Naive thymus-derived CD4-positive, alpha-beta T cell (primary cell): ENCODE measurements around the gene WFDC12. TPM values are rescaled to one million over a fixed set of nuclear protein-coding genes. Genes with fewer than 3 reads are reported as not detected.
A peak's percentile ranks its signal among the peaks of the same experiment; 100 is the strongest.
"Not testable (repeated sequence)": the region's sequence is repeated elsewhere in the genome, so short reads cannot be mapped to it uniquely, and the experiment has no call there.

Experiments
- ATAC-seq: fragments of 150-1000 bp; cut with Tn5 transposase; 2 replicates; pipeline ENCODE4 v1.10.0; 2021; ENCODE audit warnings: mild to moderate bottlenecking, moderate library complexity
- CTCF ChIA-PET: fragments of 350-600 bp; sonication (Branson Sonifier 250); formaldehyde crosslinking; loops from one replicate; lab custom pipeline; 2021; ENCODE audit warnings: antibody characterized with exemption; lab: Charles Lee
- POLR2A ChIA-PET: fragments of 350-600 bp; sonication (Branson Sonifier 250); formaldehyde crosslinking; loops from one replicate; lab custom pipeline; 2021; ENCODE audit warnings: antibody characterized with exemption, inconsistent platforms; lab: Charles Lee
- DNase-seq, 9 donors: peaks; one replicate each; pipeline versions ENCODE4 v3.0.0 to v3.0.0-alpha.2; 2020 to 2022; ENCODE audit warnings: mixed read lengths in 1 of 9
- H3K27ac ChIP-seq: one replicate; pipeline ENCODE4 v1.7.0; 2013; ENCODE audit warnings: mild to moderate bottlenecking, low read depth, low read length, moderate library complexity
- H3K27me3 ChIP-seq, 2 donors: one replicate each; pipeline ENCODE4 v1.7.0; 2013; ENCODE audit warnings: low read length in 2 of 2, mild to moderate bottlenecking in 2 of 2, moderate library complexity in 2 of 2; ENCODE audit not compliant: control insufficient read depth in 2 of 2, insufficient read depth in 2 of 2
- H3K36me3 ChIP-seq, 3 experiments: 1 replicate in 2 of 3; 2 replicates in 1 of 3; pipeline ENCODE4 v1.7.0; 2013; ENCODE audit warnings: low read length in 3 of 3, mild to moderate bottlenecking in 3 of 3, moderate library complexity in 1 of 3; ENCODE audit not compliant: insufficient read depth in 3 of 3, control insufficient read depth in 2 of 3
- H3K4me1 ChIP-seq, 2 donors: one replicate each; pipeline ENCODE4 v1.7.0; 2013; ENCODE audit warnings: low read length in 2 of 2, mild to moderate bottlenecking in 2 of 2, moderate library complexity in 1 of 2; ENCODE audit not compliant: control insufficient read depth in 2 of 2, insufficient read depth in 2 of 2
- H3K4me3 ChIP-seq: 2 replicates; pipeline ENCODE4 v1.7.0; 2013; ENCODE audit warnings: mild to moderate bottlenecking, low read length
- H3K9me3 ChIP-seq, 3 experiments: 1 replicate in 2 of 3; 2 replicates in 1 of 3; pipeline ENCODE4 v1.7.0; 2013; ENCODE audit warnings: low read length in 3 of 3; ENCODE audit not compliant: control insufficient read depth in 2 of 3
- H3K27ac Mint-ChIP-seq, 9 donors: one replicate each; pipeline ENCODE4 v1.8.0; 2020 to 2022; ENCODE audit warnings: mixed read lengths in 9 of 9, mild to moderate bottlenecking in 8 of 9, moderate library complexity in 5 of 9, inconsistent platforms in 2 of 9
- H3K27me3 Mint-ChIP-seq, 5 donors: one replicate each; pipeline ENCODE4 v1.8.0; 2021 to 2022; ENCODE audit warnings: mixed read lengths in 5 of 5, mild to moderate bottlenecking in 1 of 5
- H3K36me3 Mint-ChIP-seq, 5 donors: one replicate each; pipeline ENCODE4 v1.8.0; 2020 to 2022; ENCODE audit warnings: mixed read lengths in 5 of 5, mild to moderate bottlenecking in 3 of 5, inconsistent platforms in 1 of 5
- H3K4me1 Mint-ChIP-seq, 7 donors: one replicate each; pipeline ENCODE4 v1.8.0; 2020 to 2022; ENCODE audit warnings: mixed read lengths in 7 of 7, mild to moderate bottlenecking in 3 of 7, inconsistent platforms in 1 of 7
- H3K4me3 Mint-ChIP-seq, 10 donors: one replicate each; pipeline ENCODE4 v1.8.0; 2020 to 2022; ENCODE audit warnings: mild to moderate bottlenecking in 10 of 10, mixed read lengths in 10 of 10, moderate library complexity in 6 of 10, inconsistent platforms in 2 of 10
- H3K9me3 Mint-ChIP-seq, 11 donors: one replicate each; pipeline ENCODE4 v1.8.0; 2020 to 2022; ENCODE audit warnings: mixed read lengths in 11 of 11, mild to moderate bottlenecking in 4 of 11, inconsistent platforms in 1 of 11, moderate library complexity in 1 of 11
- intact Hi-C, 2 donors: fragments of 100-400 bp; cut with micrococcal nuclease; formaldehyde crosslinking; loops; one replicate each; pipeline ENCODE4 v1.15.1; 2023
- polyA plus RNA-seq, 2 donors: library from polyadenylated mRNA; unstranded; fragments of 300-500 nt; fragmentation: Illumina TruSeq; gene quantifications; one replicate each; pipeline ENCODE4 v1.2.3, GENCODE V29; 2021
- total RNA-seq, 6 experiments: library from RNA in 5 of 6; stranded (reverse) in 5 of 6; gene quantifications; 1 replicate in 5 of 6; 2 replicates in 1 of 6; pipeline ENCODE4 v1.2.3 and lab custom pipeline; 2021 to 2026

The WFDC12 gene
- total and polyA plus RNA-seq, 7 experiments from 2014 or later, result not detected

GRCh38 chr20:45139733-45140375, 15.6 kb upstream of the WFDC12 start:
- POLR2A ChIA-PET, H3K36me3 Mint-ChIP-seq, H3K4me3 ChIP-seq, ATAC-seq, H3K4me1 Mint-ChIP-seq, H3K27ac Mint-ChIP-seq, H3K27me3 ChIP-seq, H3K9me3 Mint-ChIP-seq, H3K4me3 Mint-ChIP-seq, H3K9me3 ChIP-seq, DNase-seq, H3K4me1 ChIP-seq, H3K27ac ChIP-seq, H3K36me3 ChIP-seq: not testable (repeated sequence)
- intact Hi-C loops, result loop anchor here in 1 of 2 donors (2.0 kb wide), 1 partner anchor 151 kb away; no protein-coding TSS in a partner anchor
- CTCF ChIA-PET, result interaction anchor here (1.0 kb wide), 1 partner anchor 19 kb away, joined by 4 read pairs; no protein-coding TSS in a partner anchor
- peaks cover 0 to 16% (median 6%) of the 10 kb centered on the region in 5 donors for H3K27me3 Mint-ChIP-seq

- H3K36me3 ChIP-seq, result no peaks in the 10 kb centered on the region
- H3K9me3 Mint-ChIP-seq, result peaks cover 0 to 10% (median 0%) of the 10 kb centered on the region in 11 donors
- ChIA-PET CTCF (no interaction called here), POLR2A (no interaction called here)
- no peak overlapping the region for H3K27ac Mint-ChIP-seq
- no peaks in the 10 kb centered on the region for H3K4me1 Mint-ChIP-seq
- H3K27me3 ChIP-seq, result peaks cover 0 to 5% of the 10 kb centered on the region in 2 donors
- no peak overlapping the region for H3K4me3 Mint-ChIP-seq
- intact Hi-C loops, result loop anchor here in 1 of 2 donors (2.0 kb wide), 1 partner anchor 152 kb away; no protein-coding TSS in a partner anchor
- peaks cover 0 to 4% (median 0%) of the 10 kb centered on the region in 5 donors for H3K36me3 Mint-ChIP-seq
- H3K4me3 ChIP-seq, result no peak overlapping the region
- DNase-seq (peak in 6 of 9 donors; percentile 6 to 73 (median 12)), ATAC-seq (peak; percentile 57)
- peaks cover 9 to 17% (median 11%) of the 10 kb centered on the region in 5 donors for H3K27me3 Mint-ChIP-seq
- no peak overlapping the region for H3K27ac ChIP-seq
- no peaks in the 10 kb centered on the region for H3K9me3 ChIP-seq
- no peaks in the 10 kb centered on the region for H3K4me1 ChIP-seq
These were observed 14.5 kb upstream of the WFDC12 start for GRCh38 chr20:45138561-45139300.

- Histone ChIP-seq H3K36me3 (no peaks in the 10 kb centered on the region), H3K4me1 (no peaks in the 10 kb centered on the region), H3K27me3 (peaks cover 4 to 5% of the 10 kb centered on the region in 2 donors), H3K27ac (no peak overlapping the region), H3K4me3 (no peak overlapping the region), H3K9me3 (no peaks in the 10 kb centered on the region)
- Mint-ChIP-seq H3K27ac (no peak overlapping the region), H3K4me1 (no peaks in the 10 kb centered on the region), H3K36me3 (peaks cover 0 to 4% (median 0%) of the 10 kb centered on the region in 5 donors), H3K9me3 (peaks cover 0 to 10% (median 0%) of the 10 kb centered on the region in 11 donors), H3K27me3 (peaks cover 18 to 27% (median 23%) of the 10 kb centered on the region in 5 donors), H3K4me3 (no peak overlapping the region)
- DNase-seq (no peak), ATAC-seq (no peak)
- CTCF ChIA-PET, result no interaction called here
- POLR2A ChIA-PET, result no interaction called here
- intact Hi-C loops, result no loop called here
These were observed 12.6 kb upstream of the WFDC12 start for GRCh38 chr20:45136911-45137310.

GRCh38 chr20:45128099-45128498, 3.8 kb upstream of the WFDC12 start:
- Mint-ChIP-seq H3K27ac (no peak overlapping the region), H3K4me3 (no peak overlapping the region), H3K36me3 (peaks cover 0 to 6% (median 0%) of the 10 kb centered on the region in 5 donors), H3K4me1 (no peaks in the 10 kb centered on the region), H3K9me3 (peaks cover 0 to 3% (median 0%) of the 10 kb centered on the region in 11 donors), H3K27me3 (peaks cover 24 to 57% (median 44%) of the 10 kb centered on the region in 5 donors)
- DNase-seq (no peak), ATAC-seq (no peak)
- intact Hi-C loops, result no loop called here
- no peaks in the 10 kb centered on the region for H3K36me3 ChIP-seq
- H3K4me1 ChIP-seq, result no peaks in the 10 kb centered on the region
- POLR2A ChIA-PET, result no interaction called here
- no peaks in the 10 kb centered on the region for H3K9me3 ChIP-seq
- peaks cover 0 to 4% of the 10 kb centered on the region in 2 donors for H3K27me3 ChIP-seq
- CTCF ChIA-PET, result no interaction called here
- no peak overlapping the region for H3K4me3 ChIP-seq
- no peak overlapping the region for H3K27ac ChIP-seq

- POLR2A ChIA-PET, result no interaction called here
These were observed 2.9 kb downstream of the WFDC12 start for GRCh38 chr20:45121388-45121787.

GRCh38 chr20:45119556-45120266, 4.6 kb downstream of the WFDC12 start:
- Histone ChIP-seq H3K4me3 (no peak overlapping the region), H3K4me1 (no peaks in the 10 kb centered on the region), H3K36me3 (no peaks in the 10 kb centered on the region), H3K27me3 (no peaks in the 10 kb centered on the region), H3K27ac (no peak overlapping the region), H3K9me3 (no peaks in the 10 kb centered on the region)
- no peak for ATAC-seq
- Mint-ChIP-seq H3K27me3 (peaks cover 0 to 40% (median 18%) of the 10 kb centered on the region in 5 donors), H3K9me3 (peaks cover 0 to 3% (median 0%) of the 10 kb centered on the region in 11 donors), H3K36me3 (peaks cover 0 to 6% (median 0%) of the 10 kb centered on the region in 5 donors), H3K4me1 (peaks cover 0 to 5% (median 3%) of the 10 kb centered on the region in 7 donors), H3K27ac (no peak overlapping the region), H3K4me3 (no peak overlapping the region)
- CTCF ChIA-PET, result interaction anchor here (1.1 kb wide), 1 partner anchor 20 kb away, joined by 4 read pairs; no protein-coding TSS in a partner anchor
- no peak for DNase-seq
- intact Hi-C loops, result no loop called here
- POLR2A ChIA-PET, result no interaction called here

More at GRCh38 chr20:45121388-45121787, 2.9 kb downstream of the WFDC12 start:
- H3K27ac Mint-ChIP-seq, result no peak overlapping the region
- Histone ChIP-seq H3K36me3 (no peaks in the 10 kb centered on the region), H3K4me3 (no peak overlapping the region), H3K27ac (no peak overlapping the region), H3K4me1 (no peaks in the 10 kb centered on the region), H3K9me3 (no peaks in the 10 kb centered on the region), H3K27me3 (no peaks in the 10 kb centered on the region)
- DNase-seq (no peak), ATAC-seq (no peak)
- peaks cover 0 to 6% (median 0%) of the 10 kb centered on the region in 5 donors for H3K36me3 Mint-ChIP-seq
- H3K4me3 Mint-ChIP-seq, result no peak overlapping the region
- peaks cover 0 to 3% (median 0%) of the 10 kb centered on the region in 7 donors for H3K4me1 Mint-ChIP-seq
- CTCF ChIA-PET, result interaction anchor here (0.6 kb wide), 1 partner anchor 8 kb away, joined by 3 read pairs; no protein-coding TSS in a partner anchor
- intact Hi-C loops, result no loop called here
- peaks cover 4 to 47% (median 19%) of the 10 kb centered on the region in 5 donors for H3K27me3 Mint-ChIP-seq
- H3K9me3 Mint-ChIP-seq, result peaks cover 0 to 3% (median 0%) of the 10 kb centered on the region in 11 donors
